Measurements from ENCODE around the gene PNLIPRP1. TPM values are rescaled to one million over a fixed set of nuclear protein-coding genes. Genes with fewer than 3 reads are reported as not detected.

Gene PNLIPRP1
- total RNA-seq, 1 experiment from 2014 or later, result not detected

- no peak overlapping the region for H3K18ac ChIP-seq (ENCODE audit: insufficient read length, low read depth, low read length)
- peaks cover 0 to 4% (median 4%) of the 10 kb centered on the region in 3 experiments; a peak in 2 of 7 replicates for H3K36me3 Mint-ChIP-seq (ENCODE audit: insufficient read depth in 1 of 3, low read depth in 3 of 3)
- H3K4me1 Mint-ChIP-seq, result peaks cover 7 to 11% of the 10 kb centered on the region in 2 experiments; a peak in 2 of 4 replicates
- no peak overlapping the region for H3K23ac ChIP-seq (ENCODE audit: insufficient read length, low read depth, low read length)
- H2BK12ac ChIP-seq (ENCODE audit: insufficient read length, low read depth, low read length), result no peak overlapping the region
- H3K79me1 ChIP-seq (ENCODE audit: insufficient read depth, low read depth, low read length, poor library complexity, severe bottlenecking), result no peaks in the 10 kb centered on the region
- no peak overlapping the region for H2AK5ac ChIP-seq (ENCODE audit: insufficient read length, low read length)
- H3K9me3 Mint-ChIP-seq, result peaks cover 9 to 13% of the 10 kb centered on the region in 2 experiments; a peak in 3 of 5 replicates
- H3K27me3 Mint-ChIP-seq (ENCODE audit: low read depth), result peaks cover 28% of the 10 kb centered on the region
- H2AFZ ChIP-seq (ENCODE audit: low read length), result no peak overlapping the region
- no peak overlapping the region for H3K4ac ChIP-seq (ENCODE audit: low read depth, low read length)
- H3K56ac ChIP-seq (ENCODE audit: insufficient read length, low read depth, low read length), result no peak overlapping the region
- H4K8ac ChIP-seq (replicated peaks; ENCODE audit: insufficient read length, low read depth, low read length), result no peak overlapping the region
- no peak overlapping the region for H3K9ac ChIP-seq (ENCODE audit: extremely low read depth, insufficient read length, low read length)
- no peaks in the 10 kb centered on the region for H3K79me2 ChIP-seq (ENCODE audit: insufficient read depth, low read length)
- no peak overlapping the region for H2BK20ac ChIP-seq (ENCODE audit: low read depth, low read length, poor library complexity, severe bottlenecking)
- H3K14ac ChIP-seq (ENCODE audit: insufficient read depth, low read length), result no peak overlapping the region
- H3K27me3 ChIP-seq (ENCODE audit: insufficient read depth, low read length), result no peaks in the 10 kb centered on the region
- H2BK15ac ChIP-seq (ENCODE audit: low read depth, low read length), result no peak overlapping the region
- H3K23me2 ChIP-seq (ENCODE audit: insufficient read length, low read depth, low read length, poor library complexity, severe bottlenecking), result no peaks in the 10 kb centered on the region
- H3K4me2 ChIP-seq (ENCODE audit: insufficient read depth, insufficient read length, low read length), result no peak overlapping the region
- H2BK120ac ChIP-seq (ENCODE audit: low read depth, low read length, poor library complexity, severe bottlenecking), result no peak overlapping the region
- H2BK5ac ChIP-seq (ENCODE audit: insufficient read length, low read length), result no peak overlapping the region
- H3K4me3 Mint-ChIP-seq, result peak overlapping the region in 1 of 2 experiments; percentile 70; a peak in 1 of 5 replicates
- no peaks in the 10 kb centered on the region for H3K4me1 ChIP-seq (ENCODE audit: insufficient read depth, low read length)
- H4K5ac ChIP-seq (ENCODE audit: insufficient read length, low read depth, low read length), result no peak overlapping the region
- TF ChIP-seq, protein P1, sequence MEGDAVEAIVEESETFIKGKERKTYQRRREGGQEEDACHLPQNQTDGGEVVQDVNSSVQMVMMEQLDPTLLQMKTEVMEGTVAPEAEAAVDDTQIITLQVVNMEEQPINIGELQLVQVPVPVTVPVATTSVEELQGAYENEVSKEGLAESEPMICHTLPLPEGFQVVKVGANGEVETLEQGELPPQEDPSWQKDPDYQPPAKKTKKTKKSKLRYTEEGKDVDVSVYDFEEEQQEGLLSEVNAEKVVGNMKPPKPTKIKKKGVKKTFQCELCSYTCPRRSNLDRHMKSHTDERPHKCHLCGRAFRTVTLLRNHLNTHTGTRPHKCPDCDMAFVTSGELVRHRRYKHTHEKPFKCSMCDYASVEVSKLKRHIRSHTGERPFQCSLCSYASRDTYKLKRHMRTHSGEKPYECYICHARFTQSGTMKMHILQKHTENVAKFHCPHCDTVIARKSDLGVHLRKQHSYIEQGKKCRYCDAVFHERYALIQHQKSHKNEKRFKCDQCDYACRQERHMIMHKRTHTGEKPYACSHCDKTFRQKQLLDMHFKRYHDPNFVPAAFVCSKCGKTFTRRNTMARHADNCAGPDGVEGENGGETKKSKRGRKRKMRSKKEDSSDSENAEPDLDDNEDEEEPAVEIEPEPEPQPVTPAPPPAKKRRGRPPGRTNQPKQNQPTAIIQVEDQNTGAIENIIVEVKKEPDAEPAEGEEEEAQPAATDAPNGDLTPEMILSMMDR (conservative IDR thresholded peaks at IDR 0.05), result no peak
- no peak overlapping the region for H4K91ac ChIP-seq (ENCODE audit: insufficient read length, low read depth, low read length)
- H4K20me1 ChIP-seq (ENCODE audit: control insufficient read depth, insufficient read depth, insufficient read length), result no peaks in the 10 kb centered on the region
- no peak overlapping the region for H3K27ac ChIP-seq (ENCODE audit: insufficient read length, low read depth, low read length)
- no CpG with 5 or more reads among the region's 13 CpGs for WGBS (ENCODE audit: extremely low coverage, insufficient read length, low lambda C conversion rate)
- DNase-seq, result no peak
- H3K27ac Mint-ChIP-seq, result no peak overlapping the region
- no peak overlapping the region for H3T11ph ChIP-seq (ENCODE audit: low read length)
- no peaks in the 10 kb centered on the region for H3K9me3 ChIP-seq (ENCODE audit: control insufficient read depth, low read depth, low read length)
Observed at GRCh38 chr10:116610443-116611152, 19.8 kb downstream of the PNLIPRP1 start.

Data from H9 (cell line).